ENCODE measurements around the gene TRANK1. TPM values are rescaled to one million over a fixed set of nuclear protein-coding genes. Genes with fewer than 3 reads are reported as not detected.
"Not testable (repeated sequence)": the region's sequence is repeated elsewhere in the genome, so short reads cannot be mapped to it uniquely, and the experiment has no call there.

Gene TRANK1
- total RNA-seq, 4 donors from 2014 or later, result 4.9 to 12.3 (median 9.1) TPM

GRCh38 chr3:36941162-36941561 lies 3.7 kb downstream of the TRANK1 start:
- H3K27me3 ChIP-seq, result no peaks in the 10 kb centered on the region
- peaks cover 0 to 44% (median 3%) of the 10 kb centered on the region in 3 donors for H3K4me1 ChIP-seq
- no peak overlapping the region for H3K4me3 ChIP-seq
- H3K27ac ChIP-seq, result no peak overlapping the region
- TF ChIP-seq CTCF (IDR thresholded peaks at IDR 0.05), result no peak
- TF ChIP-seq POLR2AphosphoS5 (IDR thresholded peaks at IDR 0.05), result no peak
- 71 to 75% methylated on average over 2 of the region's 2 CpGs for WGBS, 2 donors (ENCODE audit: low coverage in 1 of 2)
- no peak for ATAC-seq
- no peaks in the 10 kb centered on the region for H3K9me3 ChIP-seq
- H3K36me3 ChIP-seq, result no peaks in the 10 kb centered on the region

GRCh38 chr3:36937492-36937891 lies 7.4 kb downstream of the TRANK1 start:
- TF ChIP-seq CTCF (IDR thresholded peaks at IDR 0.05) (no peak), POLR2AphosphoS5 (IDR thresholded peaks at IDR 0.05) (no peak), POLR2A (IDR thresholded peaks at IDR 0.05) (no peak), EP300 (IDR thresholded peaks at IDR 0.05) (no peak)
- H3K9me3 ChIP-seq, result no peaks in the 10 kb centered on the region
- WGBS, 2 donors (ENCODE audit: low coverage in 1 of 2), result 78% methylated on average over 1 of the region's 1 CpG; no CpG with 5 or more reads in 1 of the 2 donors
- no peak overlapping the region for H3K4me3 ChIP-seq
- H3K27me3 ChIP-seq, result no peaks in the 10 kb centered on the region
- H3K36me3 ChIP-seq, result no peaks in the 10 kb centered on the region
- H3K27ac ChIP-seq, result no peak overlapping the region
- no peak for ATAC-seq
- H3K4me1 ChIP-seq, result peaks cover 0 to 18% (median 0%) of the 10 kb centered on the region in 3 donors

GRCh38 chr3:36933540-36934296 lies 11.1 kb downstream of the TRANK1 start:
- Histone ChIP-seq H3K27ac (no peak overlapping the region), H3K4me1 (no peaks in the 10 kb centered on the region), H3K9me3 (no peaks in the 10 kb centered on the region), H3K36me3 (peaks cover 0 to 8% of the 10 kb centered on the region in 2 donors), H3K27me3 (no peaks in the 10 kb centered on the region), H3K4me3 (no peak overlapping the region)
- ATAC-seq, result no peak
- TF ChIP-seq CTCF (IDR thresholded peaks at IDR 0.05) (no peak), POLR2A (IDR thresholded peaks at IDR 0.05) (no peak), EP300 (IDR thresholded peaks at IDR 0.05) (no peak), POLR2AphosphoS5 (IDR thresholded peaks at IDR 0.05) (no peak)

- not testable (repeated sequence) for H3K9me3 ChIP-seq, H3K27ac ChIP-seq, H3K27me3 ChIP-seq, H3K4me1 ChIP-seq, H3K36me3 ChIP-seq, H3K4me3 ChIP-seq, ATAC-seq
- 100% methylated on average over 1 of the region's 1 CpG; no CpG with 5 or more reads in 1 of the 2 donors for WGBS, 2 donors (ENCODE audit: low coverage in 1 of 2)
These were observed 13.4 kb downstream of the TRANK1 start for GRCh38 chr3:36931424-36931823.

DNA sequence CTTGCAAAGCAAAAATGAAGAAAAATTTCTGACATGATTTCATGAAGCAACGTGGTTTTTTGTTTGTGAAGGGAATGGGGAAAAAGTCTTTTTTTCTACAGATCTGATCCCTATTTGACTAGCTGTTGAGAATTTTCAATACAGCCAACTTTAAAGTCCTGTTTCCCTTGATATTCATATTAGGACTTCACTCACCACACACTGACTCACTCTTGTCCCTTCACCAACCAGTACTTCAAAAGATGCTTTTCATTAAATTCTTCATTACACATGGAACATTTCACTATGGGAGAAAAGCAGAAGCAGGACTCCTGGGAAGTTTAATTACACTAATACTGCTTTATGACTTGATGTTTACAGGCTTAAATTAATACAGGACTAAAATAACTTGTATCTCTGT lies 16.6 kb downstream of the TRANK1 start:
- Histone ChIP-seq H3K4me3 (no peak overlapping the region), H3K36me3 (peaks cover 0 to 8% of the 10 kb centered on the region in 2 donors), H3K27ac (no peak overlapping the region), H3K9me3 (no peaks in the 10 kb centered on the region), H3K27me3 (no peaks in the 10 kb centered on the region), H3K4me1 (no peaks in the 10 kb centered on the region)
- TF ChIP-seq POLR2A (IDR thresholded peaks at IDR 0.05) (no peak), POLR2AphosphoS5 (IDR thresholded peaks at IDR 0.05) (no peak), EP300 (IDR thresholded peaks at IDR 0.05) (no peak), CTCF (IDR thresholded peaks at IDR 0.05) (no peak)
- no peak for ATAC-seq
- WGBS, 2 donors (ENCODE audit: low coverage in 1 of 2), result 97 to 100% methylated on average over 1 of the region's 1 CpG

Data from gastroesophageal sphincter (tissue), 4 donors.